Hepatocyte (in vitro differentiated cells): Measurements from ENCODE around the gene MRPL38.

Experiments
- EZH2 ChIP-seq: fragments of 200-600 bp; sonication (generic); IDR thresholded peaks from 2 replicates; pipeline ENCODE4 v1.6.1; 2016; ENCODE audit warnings: antibody characterized with exemption, mild to moderate bottlenecking, borderline replicate concordance
- EZH2phosphoT487 ChIP-seq: fragments of 200-600 bp; sonication (generic); IDR thresholded peaks from one replicate; pipeline ENCODE4 v1.6.1; 2018; ENCODE audit warnings: antibody characterized with exemption, mild to moderate bottlenecking, low read depth, moderate library complexity; ENCODE audit not compliant: unreplicated experiment, severe bottlenecking
- TF ChIP-seq, protein P1 (sequence below): fragments of 200-600 bp; sonication (generic); IDR thresholded peaks from 2 replicates; pipeline ENCODE4 v1.5.1; 2016; ENCODE audit warnings: antibody characterized with exemption, mild to moderate bottlenecking; ENCODE audit not compliant: poor library complexity

DNA sequence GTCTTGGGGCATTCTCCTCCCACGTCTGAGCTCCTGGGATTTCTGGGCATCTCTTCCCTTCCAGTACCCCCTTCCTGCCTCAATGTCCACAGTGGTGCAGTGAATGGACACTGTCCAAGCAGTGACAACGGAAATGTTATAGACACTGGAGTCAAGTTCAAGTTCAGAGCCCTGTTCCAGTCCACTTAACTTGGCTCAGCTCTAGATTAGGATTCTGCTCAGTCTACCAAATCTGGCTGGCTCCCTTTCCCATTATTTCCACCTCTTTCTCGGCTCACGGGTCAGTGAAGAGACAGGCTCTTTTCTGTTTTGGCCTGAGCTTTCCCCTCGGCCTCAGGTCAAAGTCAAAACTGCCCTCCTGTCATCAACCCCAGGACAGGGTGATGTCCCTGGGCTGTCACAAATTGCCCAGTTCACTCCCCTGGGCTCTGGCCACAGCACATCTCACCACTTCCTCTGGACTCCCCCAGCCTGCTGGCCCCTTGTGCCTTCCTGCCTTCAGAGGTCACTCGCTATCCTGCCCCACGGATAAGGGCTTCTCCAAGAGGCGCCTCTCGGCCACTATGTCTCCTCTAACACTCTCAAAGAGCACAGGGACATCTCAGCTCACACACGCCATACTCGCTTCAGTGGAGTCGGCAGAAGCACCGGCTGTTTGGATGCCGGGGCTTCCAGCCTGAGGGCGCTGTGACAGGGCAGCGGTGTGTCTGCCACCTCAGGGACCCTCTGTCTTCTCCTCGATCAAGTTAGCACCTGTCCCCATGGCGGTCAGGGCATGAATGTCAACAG is 17.7 kb upstream of the MRPL38 start:
- TF ChIP-seq, protein P1, sequence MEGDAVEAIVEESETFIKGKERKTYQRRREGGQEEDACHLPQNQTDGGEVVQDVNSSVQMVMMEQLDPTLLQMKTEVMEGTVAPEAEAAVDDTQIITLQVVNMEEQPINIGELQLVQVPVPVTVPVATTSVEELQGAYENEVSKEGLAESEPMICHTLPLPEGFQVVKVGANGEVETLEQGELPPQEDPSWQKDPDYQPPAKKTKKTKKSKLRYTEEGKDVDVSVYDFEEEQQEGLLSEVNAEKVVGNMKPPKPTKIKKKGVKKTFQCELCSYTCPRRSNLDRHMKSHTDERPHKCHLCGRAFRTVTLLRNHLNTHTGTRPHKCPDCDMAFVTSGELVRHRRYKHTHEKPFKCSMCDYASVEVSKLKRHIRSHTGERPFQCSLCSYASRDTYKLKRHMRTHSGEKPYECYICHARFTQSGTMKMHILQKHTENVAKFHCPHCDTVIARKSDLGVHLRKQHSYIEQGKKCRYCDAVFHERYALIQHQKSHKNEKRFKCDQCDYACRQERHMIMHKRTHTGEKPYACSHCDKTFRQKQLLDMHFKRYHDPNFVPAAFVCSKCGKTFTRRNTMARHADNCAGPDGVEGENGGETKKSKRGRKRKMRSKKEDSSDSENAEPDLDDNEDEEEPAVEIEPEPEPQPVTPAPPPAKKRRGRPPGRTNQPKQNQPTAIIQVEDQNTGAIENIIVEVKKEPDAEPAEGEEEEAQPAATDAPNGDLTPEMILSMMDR = no peak
- TF ChIP-seq EZH2phosphoT487 (no peak), EZH2 (no peak)
